HPDE6-E6E7 (cell line): ENCODE results near the gene LCNL1.
A peak's percentile ranks its signal among the peaks of the same experiment; 100 is the strongest.
"Not testable (repeated sequence)": the region's sequence is repeated elsewhere in the genome, so short reads cannot be mapped to it uniquely, and the experiment has no call there.

Experiments used
- DNase-seq: peaks from one replicate; pipeline ENCODE4 v3.0.0; 2011; ENCODE audit warnings: missing footprints; ENCODE audit errors: extremely low spot score

The LCNL1 gene

GRCh38 chr9:136994180-136994887, 11.5 kb downstream of the LCNL1 start:
- DNase-seq: no peak

GRCh38 chr9:136994888-136995230, 12.1 kb downstream of the LCNL1 start:
- DNase-seq: no peak

- DNase-seq: no peak
Observed at GRCh38 chr9:136995362-136995761, 12.6 kb downstream of the LCNL1 start.

- DNase-seq: no peak
Observed at GRCh38 chr9:136995772-136996311, 13.0 kb downstream of the LCNL1 start.

DNA sequence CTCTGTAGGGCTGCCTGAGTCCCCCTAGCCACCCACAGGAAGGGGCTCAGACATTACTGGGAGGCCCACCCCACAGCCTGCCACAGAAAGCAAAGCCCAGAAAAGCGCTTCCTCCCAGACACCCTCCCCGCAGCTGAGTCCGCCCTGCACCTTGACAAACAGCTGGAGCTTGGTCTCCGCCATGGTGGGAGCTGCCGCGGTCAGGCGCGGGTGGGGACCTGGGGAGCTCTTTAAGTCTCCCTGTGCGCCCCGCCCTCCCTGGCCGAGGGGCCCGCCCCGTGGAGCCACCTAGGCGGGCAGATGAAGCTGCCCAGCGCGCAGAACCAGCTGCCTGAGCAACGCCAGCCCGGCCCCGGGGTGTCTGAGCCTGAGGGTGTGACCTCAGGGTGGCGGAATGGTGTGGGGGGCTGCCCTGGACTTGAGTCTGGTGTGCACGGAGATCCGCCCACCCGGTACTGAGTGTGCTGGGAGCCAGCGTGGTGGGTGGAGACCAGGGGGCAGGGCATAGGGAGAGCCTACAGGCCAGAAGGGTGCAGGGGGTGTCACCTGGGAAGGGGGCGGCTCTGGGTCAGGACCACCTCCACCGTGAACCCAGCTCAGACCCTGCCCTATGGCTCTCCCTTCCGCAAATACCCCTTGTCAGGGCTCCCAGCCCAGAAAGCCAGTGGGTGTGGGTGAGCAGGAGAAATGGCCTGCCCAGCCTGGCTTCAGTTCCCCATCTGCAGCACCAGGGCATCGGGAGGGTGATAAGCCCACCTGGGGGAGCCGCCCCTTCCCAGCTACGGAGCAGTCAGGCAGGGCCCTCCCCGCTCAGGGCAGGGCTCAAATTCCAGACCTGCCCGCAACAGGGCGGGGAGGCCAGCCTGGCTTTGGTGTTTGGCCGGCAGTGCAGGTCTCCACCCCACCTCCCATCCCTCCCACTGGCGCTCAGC, 13.8 kb downstream of the LCNL1 start, which contains the start of gene CLIC3:
Gene CLIC3 (minus strand): TSS at position 208 of the 932 bp plus-strand sequence. CDS start 25 bp downstream, at position 183.
- peak; percentile 55 for DNase-seq

DNA sequence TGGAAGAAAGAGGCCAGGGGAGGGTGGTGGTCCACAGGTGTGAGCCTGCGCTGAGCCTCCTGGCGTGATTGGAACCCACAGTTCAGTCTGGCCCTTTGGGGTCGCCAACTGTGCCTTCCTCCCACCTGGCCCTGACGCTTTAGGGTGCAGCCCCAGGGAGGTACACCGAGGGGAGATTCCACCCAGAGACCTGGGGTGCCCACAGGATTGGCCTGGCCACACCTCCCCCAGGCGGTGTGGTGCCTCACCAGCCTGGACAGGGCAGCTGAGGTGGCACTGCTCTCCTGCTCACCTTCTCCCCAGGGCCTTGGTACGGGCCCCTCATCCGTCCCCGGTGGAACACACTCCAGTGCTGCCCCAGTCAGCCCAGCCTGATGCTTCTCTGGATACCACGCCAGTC, 14.6 kb downstream of the LCNL1 start:
- DNase-seq: no peak

DNA sequence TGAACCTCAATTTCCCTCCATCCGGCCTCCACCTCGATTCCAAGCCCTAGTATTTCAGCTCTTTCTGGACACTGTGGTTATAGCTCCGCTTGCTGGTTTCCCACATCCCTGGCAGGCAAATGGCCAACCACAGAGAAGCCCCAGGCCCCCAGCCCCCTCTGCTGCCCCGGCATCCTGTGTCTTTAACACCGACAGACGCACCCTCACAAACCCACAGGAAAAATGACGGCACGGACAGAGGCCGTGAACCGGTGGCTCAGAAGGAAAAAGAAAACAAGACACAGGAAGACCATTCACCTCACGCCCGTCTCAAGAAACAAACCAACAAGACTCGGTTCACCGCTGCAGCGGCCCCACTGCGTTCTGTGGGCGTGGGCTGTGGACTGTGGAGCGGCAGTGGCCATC, 15.0 kb downstream of the LCNL1 start:
- no peak for DNase-seq

- peak; percentile 37 for DNase-seq
Observed at GRCh38 chr9:137000177-137000930, 17.6 kb downstream of the LCNL1 start.

DNA sequence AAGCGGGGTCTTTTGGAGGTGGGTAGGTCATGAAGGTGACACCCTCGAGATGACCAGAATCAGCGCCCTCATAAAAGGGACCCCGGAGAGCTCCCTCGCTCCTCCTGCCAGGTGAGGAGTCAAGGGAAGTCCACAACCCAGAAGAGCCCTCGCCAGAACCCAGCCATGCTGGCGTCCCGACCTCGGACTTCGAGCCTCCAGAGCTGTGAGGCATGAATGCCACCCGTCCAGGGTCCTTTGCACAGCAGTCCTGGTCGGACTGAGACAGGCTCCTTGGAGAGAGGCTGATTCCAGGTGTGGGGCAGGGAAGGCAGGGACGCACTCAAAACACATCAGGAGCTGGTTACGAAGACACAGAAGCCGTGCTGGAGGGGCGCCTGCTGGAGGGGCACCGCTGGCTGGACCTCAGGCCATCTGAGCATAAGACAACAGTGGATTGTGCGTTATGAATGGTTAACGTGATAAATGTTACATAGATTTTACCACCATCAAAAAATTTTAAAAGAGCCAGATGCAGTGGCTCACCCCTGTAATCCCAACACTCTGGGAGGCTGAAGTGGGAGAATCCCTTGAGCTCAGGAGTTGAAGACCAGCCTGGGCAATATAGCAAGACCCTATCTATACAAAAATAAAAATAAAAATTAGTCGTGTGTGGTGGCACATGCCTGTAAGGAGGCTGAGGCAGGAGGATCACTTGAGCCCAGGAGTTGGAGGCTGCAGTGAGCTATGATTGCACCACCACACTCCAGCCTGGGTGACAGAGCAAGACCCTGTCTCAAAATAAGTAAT, 19.3 kb downstream of the LCNL1 start:
- DNase-seq: no peak

- DNase-seq: no peak
Observed at GRCh38 chr9:137002646-137003041, 19.9 kb downstream of the LCNL1 start.

DNA sequence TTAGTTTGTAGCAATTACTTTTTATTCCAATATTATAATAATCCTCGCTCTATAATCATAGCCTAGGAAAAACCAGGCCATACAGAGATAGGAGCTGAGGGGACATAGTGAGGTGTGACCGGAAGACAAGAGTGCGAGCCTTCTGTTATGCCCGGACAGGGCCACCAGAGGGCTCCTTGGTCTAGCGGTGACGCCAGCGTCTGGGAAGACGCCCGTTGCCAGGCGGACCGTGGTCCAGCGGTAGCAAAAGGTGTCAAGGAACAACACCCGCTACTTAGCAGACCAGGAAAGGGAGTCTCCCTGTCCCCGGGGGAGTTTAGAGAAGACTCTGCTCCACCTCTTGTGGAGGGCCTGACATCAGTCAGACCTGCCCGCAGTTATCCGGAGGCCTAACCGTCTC, 21.5 kb downstream of the LCNL1 start:
- DNase-seq: not testable (repeated sequence)

DNA sequence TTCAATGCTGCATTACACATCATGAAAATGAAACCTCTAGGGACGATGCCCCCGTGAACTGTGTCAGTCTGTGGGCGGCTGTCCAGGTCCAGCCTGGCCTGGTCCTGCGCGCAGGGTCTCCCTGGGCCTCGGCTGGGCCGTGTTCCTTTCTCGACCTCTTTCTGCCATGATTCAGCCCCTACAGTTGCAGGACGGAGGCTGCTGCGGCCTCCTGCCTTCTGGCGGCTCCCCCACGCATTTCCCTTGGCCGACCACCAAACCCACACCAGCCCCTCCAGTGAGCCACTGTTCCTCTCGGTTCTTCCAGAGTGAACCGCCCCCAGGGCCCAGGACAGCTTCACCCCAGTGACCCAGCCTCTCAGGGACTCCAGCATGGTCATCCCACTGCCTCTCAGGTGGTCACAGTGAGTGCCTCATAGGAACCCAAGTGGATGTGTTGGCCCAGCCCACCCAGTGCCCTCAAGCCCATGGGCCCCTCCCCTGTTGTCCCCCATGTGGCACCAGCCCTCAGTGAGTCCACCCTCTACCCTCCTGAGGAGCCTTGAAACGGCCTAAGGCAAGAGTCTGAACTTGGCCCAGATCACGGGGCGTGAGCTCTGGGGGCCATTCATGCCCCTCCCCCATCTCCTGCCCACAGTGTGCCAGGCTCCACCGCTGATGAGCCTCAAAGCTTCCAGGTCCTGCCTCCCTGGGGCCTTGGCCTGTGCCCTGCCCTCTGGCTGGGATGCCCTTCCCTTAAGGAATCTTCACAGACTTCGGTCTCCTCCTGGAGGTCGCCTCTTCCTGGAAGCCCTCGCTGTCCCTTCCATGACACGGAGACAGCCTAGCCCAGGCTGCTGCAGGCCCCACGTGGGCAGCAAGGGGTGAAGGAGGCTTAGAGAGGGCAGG, 23.6 kb downstream of the LCNL1 start:
- no peak for DNase-seq

DNA sequence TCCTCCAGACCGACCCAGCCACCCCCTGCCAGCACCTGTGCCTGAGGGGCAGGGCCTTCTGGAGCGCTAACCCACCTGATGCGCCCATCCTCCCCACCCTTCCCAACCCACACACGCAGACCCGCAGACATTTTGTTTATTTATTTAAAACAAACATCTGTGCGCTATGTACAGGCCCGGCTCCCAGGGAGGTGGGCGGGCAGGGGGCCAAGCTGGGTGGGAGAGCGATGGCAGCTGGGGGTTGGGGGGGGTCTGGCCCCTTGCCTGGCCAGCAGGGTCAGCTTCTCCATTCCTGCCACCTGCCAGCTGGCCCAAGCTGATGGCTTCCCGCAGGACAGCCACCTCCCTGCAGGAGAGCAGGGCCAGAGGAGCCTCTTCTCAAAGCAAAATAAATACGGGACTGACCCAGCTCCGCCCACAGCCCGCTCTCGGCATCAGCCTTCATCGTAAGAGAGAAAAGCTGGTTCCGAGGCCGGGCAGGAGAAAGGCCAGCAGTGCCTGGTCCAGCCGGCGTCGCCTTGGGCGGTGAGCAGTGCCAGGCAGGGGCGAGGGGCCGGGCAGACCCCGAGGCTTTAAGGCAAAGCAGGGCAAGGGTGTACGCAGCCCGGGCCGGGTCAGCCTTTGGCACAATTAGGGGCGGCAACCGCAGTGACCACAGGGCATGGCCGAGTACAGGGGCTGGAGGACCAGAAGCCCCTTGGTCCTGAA, 24.5 kb downstream of the LCNL1 start:
- no peak for DNase-seq

- DNase-seq: no peak
Observed at GRCh38 chr9:137007816-137008270, 25.1 kb downstream of the LCNL1 start.

DNA sequence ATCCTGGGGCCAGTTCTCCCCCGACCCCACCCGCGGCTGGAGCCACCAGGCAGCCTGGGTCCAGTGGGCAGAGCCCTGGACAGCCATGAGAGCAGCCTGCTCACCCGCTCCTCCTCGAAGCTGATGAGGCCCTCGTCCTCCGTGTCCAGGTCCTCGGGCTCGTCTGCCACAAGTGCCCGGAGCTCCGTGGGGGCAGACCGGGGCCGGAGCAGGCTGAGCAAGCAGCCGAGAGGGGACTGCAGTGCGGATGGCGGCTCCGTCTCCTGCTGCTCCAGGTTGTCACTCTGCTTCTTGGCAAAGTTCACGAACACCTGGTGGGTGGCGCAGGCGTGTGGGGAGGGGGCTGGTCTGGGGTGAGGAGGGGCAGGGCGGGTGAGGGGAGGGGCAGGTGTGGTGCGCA, 25.5 kb downstream of the LCNL1 start:
- no peak for DNase-seq

- no peak for DNase-seq
Observed at GRCh38 chr9:137009217-137009616, 26.4 kb downstream of the LCNL1 start.

- DNase-seq: no peak
Observed at GRCh38 chr9:137009938-137010732, 27.3 kb downstream of the LCNL1 start.

DNA sequence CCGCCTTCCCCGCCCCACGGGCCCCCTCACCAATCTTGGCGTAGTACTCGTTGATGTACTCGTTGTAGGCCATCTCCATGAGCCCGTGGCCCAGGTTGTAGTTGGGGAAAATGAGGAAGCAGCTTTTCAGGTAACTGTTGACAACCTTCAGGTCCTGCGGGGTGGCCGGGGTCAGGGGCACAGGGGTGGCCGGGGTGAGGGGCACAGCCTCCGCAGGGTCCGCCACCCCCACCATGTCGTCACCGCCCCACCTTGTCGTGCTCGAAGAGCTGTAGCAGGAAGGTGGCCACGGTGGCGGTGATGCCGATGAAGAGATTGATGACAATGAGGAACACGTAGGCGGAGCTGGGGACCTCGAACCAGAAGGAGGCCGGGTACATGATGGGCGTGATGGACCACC, 28.4 kb downstream of the LCNL1 start:
- no peak for DNase-seq
